Measurements from ENCODE around the gene MYO9A. TPM values are rescaled to one million over a fixed set of nuclear protein-coding genes. Genes with fewer than 3 reads are reported as not detected.

Gene MYO9A
- total RNA-seq, 4 donors from 2014 or later, result 71.1 to 96.8 (median 80.8) TPM

DNA sequence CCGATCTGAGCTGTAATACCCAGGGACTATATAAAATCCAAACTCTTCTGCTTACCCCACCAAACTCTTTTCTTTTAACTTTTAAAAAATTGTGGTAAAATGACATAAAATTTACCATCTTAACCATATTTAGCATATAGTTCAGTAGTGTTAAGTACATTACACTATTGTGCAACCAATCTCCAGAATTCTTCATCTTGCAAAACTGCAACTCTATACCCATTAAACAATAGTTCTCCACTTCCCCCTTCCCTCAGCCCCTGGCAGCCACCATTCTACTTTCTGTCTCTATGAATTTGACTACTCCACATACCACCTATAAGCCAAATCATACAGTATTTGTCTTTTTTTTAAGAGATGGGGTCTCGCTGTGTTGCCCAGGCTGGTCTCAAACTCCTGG, 39.0 kb upstream of the MYO9A start:
- Histone ChIP-seq H3K9me3 (no peaks in the 10 kb centered on the region), H3K27ac (replicated peaks in 1 of 4) (peak overlapping the region in 1 of 4 donors; percentile 93), H3K27me3 (no peaks in the 10 kb centered on the region), H3K4me3 (no peak overlapping the region), H3K4me1 (peaks cover 0 to 40% (median 37%) of the 10 kb centered on the region in 4 donors), H3K36me3 (no peaks in the 10 kb centered on the region)
- intact Hi-C loops (cut with DNase I), result loop anchor here (10.0 kb wide), 1 partner anchor 412 kb away; no protein-coding TSS in a partner anchor
- no peak for DNase-seq (ENCODE audit: extremely low spot score)
- TF ChIP-seq POLR2AphosphoS5 (IDR thresholded peaks at IDR 0.05) (no peak), EP300 (IDR thresholded peaks at IDR 0.05) (no peak), POLR2A (IDR thresholded peaks at IDR 0.05; ENCODE audit: low read depth) (no peak)
- TF ChIP-seq, protein P1, sequence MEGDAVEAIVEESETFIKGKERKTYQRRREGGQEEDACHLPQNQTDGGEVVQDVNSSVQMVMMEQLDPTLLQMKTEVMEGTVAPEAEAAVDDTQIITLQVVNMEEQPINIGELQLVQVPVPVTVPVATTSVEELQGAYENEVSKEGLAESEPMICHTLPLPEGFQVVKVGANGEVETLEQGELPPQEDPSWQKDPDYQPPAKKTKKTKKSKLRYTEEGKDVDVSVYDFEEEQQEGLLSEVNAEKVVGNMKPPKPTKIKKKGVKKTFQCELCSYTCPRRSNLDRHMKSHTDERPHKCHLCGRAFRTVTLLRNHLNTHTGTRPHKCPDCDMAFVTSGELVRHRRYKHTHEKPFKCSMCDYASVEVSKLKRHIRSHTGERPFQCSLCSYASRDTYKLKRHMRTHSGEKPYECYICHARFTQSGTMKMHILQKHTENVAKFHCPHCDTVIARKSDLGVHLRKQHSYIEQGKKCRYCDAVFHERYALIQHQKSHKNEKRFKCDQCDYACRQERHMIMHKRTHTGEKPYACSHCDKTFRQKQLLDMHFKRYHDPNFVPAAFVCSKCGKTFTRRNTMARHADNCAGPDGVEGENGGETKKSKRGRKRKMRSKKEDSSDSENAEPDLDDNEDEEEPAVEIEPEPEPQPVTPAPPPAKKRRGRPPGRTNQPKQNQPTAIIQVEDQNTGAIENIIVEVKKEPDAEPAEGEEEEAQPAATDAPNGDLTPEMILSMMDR (IDR thresholded peaks at IDR 0.05), result no peak
- WGBS, result 94% methylated on average over 2 of the region's 2 CpGs

DNA sequence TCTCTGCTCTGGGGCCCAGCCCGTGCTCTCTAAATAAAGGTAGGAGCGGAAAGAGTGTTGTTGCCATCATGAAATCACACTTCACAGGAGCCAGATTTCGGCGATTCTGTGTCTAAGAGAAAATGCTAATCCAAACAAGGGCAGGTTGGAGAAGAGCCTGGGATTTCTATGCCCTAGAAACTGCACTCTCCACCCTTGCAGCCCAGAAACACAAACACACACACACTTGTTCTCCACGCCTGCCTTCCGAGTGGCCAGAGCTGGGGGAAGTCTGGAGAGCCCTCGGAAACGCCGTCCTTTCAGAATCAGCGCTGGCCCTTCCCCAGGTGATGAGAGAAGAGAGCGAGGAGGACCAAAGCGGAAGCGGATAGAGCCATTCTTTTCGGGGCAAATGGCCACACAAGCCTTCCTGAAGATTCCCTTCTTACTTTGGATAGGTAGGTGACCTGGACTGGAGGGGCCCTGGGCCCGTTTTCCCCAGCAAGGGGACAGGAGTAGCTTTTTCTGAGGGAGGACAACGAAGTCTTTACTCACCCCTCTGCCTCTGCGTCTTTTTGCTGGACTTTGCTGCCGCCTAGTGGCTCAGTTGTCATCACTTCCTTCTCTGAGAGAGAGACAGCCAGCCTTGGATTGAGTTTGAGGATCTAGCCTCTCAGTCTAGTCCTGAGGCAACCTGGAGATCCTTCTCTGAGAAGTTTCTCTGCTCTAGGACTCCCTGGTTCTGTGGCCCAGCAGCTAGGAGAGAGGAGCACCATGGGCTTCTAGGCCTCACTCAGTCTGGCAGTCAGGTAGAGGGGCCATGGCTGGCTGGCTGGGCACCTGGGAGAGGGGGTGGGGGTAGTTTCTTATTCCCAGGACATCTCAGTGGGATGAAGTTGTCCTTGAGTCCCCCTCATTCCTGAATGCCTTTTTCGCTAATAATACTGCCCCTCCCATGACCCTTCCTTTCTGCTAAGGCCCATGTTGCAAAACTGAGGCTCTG, 38.0 kb upstream of the MYO9A start:
- H3K9me3 ChIP-seq, result no peaks in the 10 kb centered on the region
- TF ChIP-seq POLR2A (IDR thresholded peaks at IDR 0.05; ENCODE audit: low read depth), result no peak
- TF ChIP-seq, protein P1 (IDR thresholded peaks at IDR 0.05), result peak; percentile 77 to 90 (median 84)
- TF ChIP-seq POLR2AphosphoS5 (IDR thresholded peaks at IDR 0.05), result peak; percentile 2 to 38
- no peak for TF ChIP-seq EP300 (IDR thresholded peaks at IDR 0.05)
- H3K27ac ChIP-seq (replicated peaks in 1 of 4), result peak overlapping the region; percentile 80 to 93 (median 84)
- H3K4me3 ChIP-seq, result peak overlapping the region; percentile 48 to 64 (median 62)
- DNase-seq (ENCODE audit: extremely low spot score), result peak; percentile 96
- H3K27me3 ChIP-seq, result no peaks in the 10 kb centered on the region
- no peaks in the 10 kb centered on the region for H3K36me3 ChIP-seq
- 10% methylated on average over 16 of the region's 19 CpGs for WGBS
- peaks cover 0 to 40% (median 35%) of the 10 kb centered on the region in 4 donors for H3K4me1 ChIP-seq
- intact Hi-C loops (cut with DNase I), result loop anchor here (2.0 to 10.0 kb wide), 2 partner anchors 41 to 411 kb away; no protein-coding TSS in a partner anchor

DNA sequence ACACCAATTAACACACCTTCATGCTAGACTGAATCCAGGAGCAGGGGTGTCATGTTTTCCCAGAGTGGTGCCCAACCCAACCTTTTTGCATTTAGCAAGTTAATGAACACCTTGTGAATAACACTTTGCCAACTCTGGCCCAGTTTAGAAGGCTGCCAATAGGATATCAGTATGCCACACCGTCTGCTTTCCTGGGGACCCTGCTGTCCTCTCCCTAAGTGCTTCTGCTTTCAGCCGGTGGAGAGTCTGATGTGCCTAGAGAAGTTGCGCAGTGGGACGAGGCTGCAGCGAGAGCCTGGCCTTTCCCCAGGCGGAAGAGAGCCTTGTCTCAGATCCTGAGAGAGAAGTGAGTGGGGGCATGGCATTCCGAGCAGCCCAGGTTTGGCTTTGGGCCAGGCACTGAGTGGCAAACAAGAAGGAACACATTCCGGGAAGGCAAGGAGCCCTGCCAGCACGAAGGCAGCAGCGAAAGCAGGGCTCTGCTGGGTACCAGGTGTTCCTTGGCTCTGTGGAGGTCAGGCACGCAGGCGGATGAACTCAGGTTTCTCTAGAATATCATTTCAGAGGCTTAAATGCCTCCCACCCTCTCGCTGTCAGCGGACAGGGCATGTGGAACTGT, 37.2 kb upstream of the MYO9A start:
- Histone ChIP-seq H3K36me3 (no peaks in the 10 kb centered on the region), H3K4me3 (peak overlapping the region; percentile 48 to 64 (median 62)), H3K4me1 (peaks cover 0 to 40% (median 35%) of the 10 kb centered on the region in 4 donors), H3K9me3 (no peaks in the 10 kb centered on the region), H3K27ac (replicated peaks in 1 of 4) (peak overlapping the region; percentile 80 to 93 (median 84)), H3K27me3 (no peaks in the 10 kb centered on the region)
- intact Hi-C loops (cut with DNase I), result loop anchor here (2.0 to 10.0 kb wide), 2 partner anchors 40 to 410 kb away; no protein-coding TSS in a partner anchor
- DNase-seq (ENCODE audit: extremely low spot score), result no peak
- 40% methylated on average over 13 of the region's 14 CpGs for WGBS
- TF ChIP-seq POLR2A (IDR thresholded peaks at IDR 0.05; ENCODE audit: low read depth) (no peak), POLR2AphosphoS5 (IDR thresholded peaks at IDR 0.05) (peak; percentile 74 to 79), EP300 (IDR thresholded peaks at IDR 0.05) (peak; percentile 86)

DNA sequence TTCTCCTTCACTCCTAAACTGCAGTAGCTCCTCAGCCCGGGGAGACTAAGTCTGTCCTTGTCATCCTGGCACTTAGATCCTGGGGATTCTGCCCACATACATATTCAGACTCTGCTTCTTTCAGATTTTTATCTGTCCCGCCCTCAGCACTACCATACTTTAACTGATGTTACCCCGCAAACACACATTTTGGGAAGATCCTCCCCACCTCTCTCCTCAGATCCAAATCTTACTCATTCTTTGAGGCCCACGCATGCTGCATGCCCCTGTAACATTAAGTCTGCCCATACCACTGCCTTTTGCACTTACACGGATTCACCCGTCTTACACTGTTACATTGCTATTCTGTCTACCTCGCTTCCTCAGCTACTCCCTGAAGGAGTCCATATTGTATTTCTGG, 36.4 kb upstream of the MYO9A start:
- TF ChIP-seq EP300 (IDR thresholded peaks at IDR 0.05) (no peak), POLR2A (IDR thresholded peaks at IDR 0.05; ENCODE audit: low read depth) (no peak), POLR2AphosphoS5 (IDR thresholded peaks at IDR 0.05) (no peak)
- TF ChIP-seq, protein P1 (IDR thresholded peaks at IDR 0.05), result no peak
- H3K9me3 ChIP-seq, result no peaks in the 10 kb centered on the region
- DNase-seq (ENCODE audit: extremely low spot score), result no peak
- peak overlapping the region; percentile 80 to 93 (median 84) for H3K27ac ChIP-seq (replicated peaks in 1 of 4)
- no peaks in the 10 kb centered on the region for H3K27me3 ChIP-seq
- intact Hi-C loops (cut with DNase I), result loop anchor here (2.0 to 10.0 kb wide), 2 partner anchors 40 to 410 kb away; no protein-coding TSS in a partner anchor
- WGBS, result 82% methylated on average over 7 of the region's 7 CpGs
- no peaks in the 10 kb centered on the region for H3K36me3 ChIP-seq
- H3K4me1 ChIP-seq, result peaks cover 0 to 40% (median 35%) of the 10 kb centered on the region in 4 donors
- H3K4me3 ChIP-seq, result no peak overlapping the region
